Fibroblast of lung (primary cell): ENCODE results near the gene KCMF1.

Experiments used
- EZH2 ChIP-seq: IDR thresholded peaks from 2 replicates; pipeline ENCODE4 v1.5.1; 2012; ENCODE audit warnings: low read length, control low read depth, mild to moderate bottlenecking; ENCODE audit errors: missing control alignments
- TF ChIP-seq, protein P1 (sequence below), 2 donors: IDR thresholded peaks in 1 of 2; conservative IDR thresholded peaks in 1 of 2; 1 replicate in 1 of 2; 2 replicates in 1 of 2; pipeline ENCODE4 v1.5.1; 2011 to 2012; ENCODE audit warnings: low read length in 2 of 2, control low read depth in 1 of 2, inconsistent platforms in 1 of 2, low read depth in 1 of 2, mild to moderate bottlenecking in 1 of 2

DNA sequence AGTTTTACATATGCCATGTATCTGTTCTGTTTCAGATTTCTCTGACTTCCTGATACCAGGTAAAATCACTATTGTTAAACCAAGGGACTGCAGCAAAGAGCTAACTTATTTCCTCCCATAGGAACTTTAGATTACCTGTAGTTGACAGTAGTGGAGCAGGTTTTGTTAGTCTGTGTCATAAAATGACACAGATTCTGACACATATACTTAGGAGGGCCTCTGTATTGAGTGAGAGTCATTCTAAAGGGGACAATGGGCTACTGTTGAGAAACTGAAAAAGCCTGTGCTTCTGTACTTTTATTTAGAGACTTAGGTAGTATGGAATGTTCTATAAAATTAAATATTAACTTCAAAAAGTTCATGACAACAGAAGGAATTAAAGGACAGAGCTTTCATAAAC, 48.2 kb downstream of the KCMF1 start:
- TF ChIP-seq, protein P1, sequence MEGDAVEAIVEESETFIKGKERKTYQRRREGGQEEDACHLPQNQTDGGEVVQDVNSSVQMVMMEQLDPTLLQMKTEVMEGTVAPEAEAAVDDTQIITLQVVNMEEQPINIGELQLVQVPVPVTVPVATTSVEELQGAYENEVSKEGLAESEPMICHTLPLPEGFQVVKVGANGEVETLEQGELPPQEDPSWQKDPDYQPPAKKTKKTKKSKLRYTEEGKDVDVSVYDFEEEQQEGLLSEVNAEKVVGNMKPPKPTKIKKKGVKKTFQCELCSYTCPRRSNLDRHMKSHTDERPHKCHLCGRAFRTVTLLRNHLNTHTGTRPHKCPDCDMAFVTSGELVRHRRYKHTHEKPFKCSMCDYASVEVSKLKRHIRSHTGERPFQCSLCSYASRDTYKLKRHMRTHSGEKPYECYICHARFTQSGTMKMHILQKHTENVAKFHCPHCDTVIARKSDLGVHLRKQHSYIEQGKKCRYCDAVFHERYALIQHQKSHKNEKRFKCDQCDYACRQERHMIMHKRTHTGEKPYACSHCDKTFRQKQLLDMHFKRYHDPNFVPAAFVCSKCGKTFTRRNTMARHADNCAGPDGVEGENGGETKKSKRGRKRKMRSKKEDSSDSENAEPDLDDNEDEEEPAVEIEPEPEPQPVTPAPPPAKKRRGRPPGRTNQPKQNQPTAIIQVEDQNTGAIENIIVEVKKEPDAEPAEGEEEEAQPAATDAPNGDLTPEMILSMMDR (conservative IDR thresholded peaks at IDR 0.05 in 1 of 2, IDR thresholded peaks at IDR 0.05 in 1 of 2; ENCODE audit: low read depth in 1 of 2, low read length in 2 of 2), result no peak
- no peak for TF ChIP-seq EZH2
